GM12801 (cell line): Measurements from ENCODE around the gene OR51V1.

ENCODE experiments used
- CTCF ChIP-seq: IDR thresholded peaks from one replicate; pipeline ENCODE4 v1.5.1; 2011; ENCODE audit warnings: control low read depth; ENCODE audit not compliant: insufficient read length; ENCODE audit errors: extremely low read depth

The OR51V1 gene

GRCh38 chr11:5171856-5172255 is 28.6 kb downstream of the OR51V1 start:
- no peak for TF ChIP-seq CTCF

GRCh38 chr11:5159806-5160205 is 40.7 kb downstream of the OR51V1 start:
- TF ChIP-seq CTCF: no peak

- no peak for TF ChIP-seq CTCF
Observed at GRCh38 chr11:5154657-5155056, 45.8 kb downstream of the OR51V1 start, which contains the start of gene OR52A1. OR52A1 (minus strand) TSS chr11:5154757; CDS start chr11:5152369, 2,388 bp downstream.

- TF ChIP-seq CTCF: no peak
Observed at GRCh38 chr11:5153574-5154431, 46.7 kb downstream of the OR51V1 start.

- TF ChIP-seq CTCF: no peak
Observed at GRCh38 chr11:5151713-5152153, 48.7 kb downstream of the OR51V1 start.
